Islet precursor cell (in vitro differentiated cells): Measurements from ENCODE around the gene NTF3.

Source experiments
- DNase-seq: peaks from one replicate; pipeline ENCODE4 v3.0.0-alpha.2; 2018

The NTF3 gene

DNA sequence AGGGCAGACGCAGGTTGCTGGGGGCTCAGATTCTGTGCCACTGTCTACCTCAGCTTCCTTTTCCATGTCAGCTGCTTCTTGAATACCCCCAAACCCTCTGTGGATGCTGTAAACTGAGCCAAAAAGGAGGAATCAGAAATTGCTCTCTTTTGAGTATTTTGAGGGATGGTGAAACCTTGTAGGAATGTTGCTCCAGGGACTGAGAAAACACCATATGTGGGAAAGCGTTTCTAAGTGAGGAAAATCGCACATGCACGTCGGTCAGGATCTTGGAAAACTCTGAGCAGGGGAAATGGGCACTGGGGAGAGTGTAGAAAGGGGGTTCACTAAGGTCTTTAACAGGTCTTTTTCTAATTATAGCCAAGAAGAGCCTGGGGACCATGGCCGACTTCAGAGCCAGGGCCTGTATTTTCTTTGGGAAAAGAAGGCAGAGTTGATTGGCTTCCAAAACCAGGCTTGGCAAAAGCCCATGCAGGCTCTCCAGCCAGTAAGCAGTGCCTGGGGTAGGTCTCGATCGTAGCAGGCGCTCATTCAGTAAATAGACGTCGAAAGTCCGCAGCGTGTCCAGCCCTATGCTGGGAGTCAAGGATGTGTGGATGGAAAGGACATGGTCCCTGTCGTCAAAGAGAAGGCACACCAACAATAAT, 58.0 kb downstream of the NTF3 start:
- DNase-seq = no peak

DNA sequence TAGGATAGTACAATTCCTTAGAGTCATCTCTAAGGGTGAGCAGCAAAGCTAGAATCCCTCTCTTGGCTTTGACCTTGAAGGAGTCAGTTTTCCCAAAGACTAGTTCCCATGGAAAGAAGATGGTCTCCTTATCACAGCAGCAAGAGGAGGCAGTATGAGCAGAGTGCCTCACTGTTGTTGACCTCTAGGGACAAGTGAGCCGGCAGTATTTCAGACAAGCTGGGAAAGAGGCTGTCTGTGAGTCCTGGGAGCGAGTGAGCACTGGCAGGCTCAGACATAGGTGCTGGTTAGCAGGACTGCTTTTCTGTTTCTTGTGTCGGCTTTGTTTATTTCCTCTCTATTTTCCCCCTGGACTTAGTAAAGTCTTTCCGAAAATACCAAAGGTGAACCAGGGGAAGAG, 60.7 kb downstream of the NTF3 start:
- no peak for DNase-seq

DNA sequence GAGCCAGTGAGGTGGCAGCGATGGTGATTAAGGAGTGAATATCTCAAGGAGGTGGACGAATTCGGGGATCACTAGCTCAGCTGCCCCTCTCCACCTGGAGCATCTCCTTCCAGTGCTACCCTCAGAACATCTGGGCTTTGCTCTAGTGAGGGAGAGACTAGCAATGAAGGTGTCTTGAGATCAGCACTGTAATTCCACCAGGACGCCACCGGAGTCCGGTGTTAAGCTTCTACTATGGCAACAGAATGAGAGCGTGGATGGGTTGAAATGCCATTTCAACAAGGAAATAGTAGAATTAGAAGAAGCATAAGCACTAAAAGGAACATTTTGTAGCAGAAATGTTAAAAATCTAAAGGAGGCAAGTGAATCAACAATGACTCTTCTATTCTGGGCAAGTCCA, 61.1 kb downstream of the NTF3 start:
- DNase-seq = no peak

DNA sequence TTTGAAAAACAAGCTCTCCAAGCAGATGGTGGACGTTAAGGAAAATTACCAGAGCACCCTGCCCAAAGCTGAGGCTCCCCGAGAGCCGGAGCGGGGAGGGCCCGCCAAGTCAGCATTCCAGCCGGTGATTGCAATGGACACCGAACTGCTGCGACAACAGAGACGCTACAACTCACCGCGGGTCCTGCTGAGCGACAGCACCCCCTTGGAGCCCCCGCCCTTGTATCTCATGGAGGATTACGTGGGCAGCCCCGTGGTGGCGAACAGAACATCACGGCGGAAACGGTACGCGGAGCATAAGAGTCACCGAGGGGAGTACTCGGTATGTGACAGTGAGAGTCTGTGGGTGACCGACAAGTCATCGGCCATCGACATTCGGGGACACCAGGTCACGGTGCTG, 62.4 kb downstream of the NTF3 start:
- no peak for DNase-seq

DNA sequence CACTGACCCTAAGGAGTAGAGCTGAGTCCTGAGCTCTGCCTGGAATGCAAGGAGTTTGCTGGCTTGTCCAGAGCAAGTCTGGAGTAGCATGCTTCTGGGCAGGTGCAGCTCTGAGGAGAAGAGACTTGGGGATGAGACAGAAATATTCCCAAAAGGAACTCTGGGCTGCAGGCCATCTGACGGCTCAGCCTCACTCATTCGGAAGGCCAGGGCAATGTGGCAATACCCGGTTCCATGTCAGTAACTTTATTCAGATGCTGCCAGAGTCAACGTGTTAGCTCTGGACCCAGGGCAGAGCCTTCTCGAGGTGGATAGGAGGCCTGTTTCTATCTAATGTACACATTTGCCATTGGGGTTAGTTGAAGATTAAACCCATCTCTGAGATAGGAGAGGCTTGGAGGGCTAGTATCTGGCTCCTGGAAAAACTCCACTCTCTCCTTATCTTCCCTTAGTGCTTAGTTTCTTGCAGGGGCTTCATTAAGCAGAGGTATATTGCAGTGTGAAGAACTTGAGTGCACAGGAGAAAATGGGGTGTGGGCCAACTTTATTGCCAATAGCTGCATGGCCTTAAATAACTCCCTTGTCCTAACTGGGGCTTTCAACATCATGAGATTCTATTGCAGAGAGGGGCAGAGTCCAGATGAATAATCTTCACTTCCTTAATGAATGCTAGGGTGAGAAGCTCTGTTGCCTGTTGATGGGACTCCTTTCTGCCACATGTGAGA, 65.6 kb downstream of the NTF3 start:
- no peak for DNase-seq

DNA sequence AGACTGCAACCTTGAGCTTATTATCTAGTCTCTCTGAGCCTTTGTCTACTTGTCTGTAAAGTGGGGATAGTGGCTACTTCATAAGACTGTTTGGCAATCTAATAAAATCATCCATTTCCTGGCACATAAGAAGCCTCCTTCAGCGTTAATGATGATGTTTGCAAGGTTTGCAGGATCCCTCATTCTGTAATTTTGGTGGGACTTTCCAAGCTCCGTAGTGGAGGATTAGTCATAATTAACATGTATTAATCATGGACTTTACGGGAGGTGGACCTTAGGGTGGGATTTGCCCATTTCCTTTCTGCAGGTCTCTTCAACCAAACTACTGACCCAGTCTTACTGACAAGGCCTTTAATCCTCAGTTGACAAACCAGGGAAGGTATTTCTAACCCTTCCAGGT, 66.2 kb downstream of the NTF3 start:
- no peak for DNase-seq

DNA sequence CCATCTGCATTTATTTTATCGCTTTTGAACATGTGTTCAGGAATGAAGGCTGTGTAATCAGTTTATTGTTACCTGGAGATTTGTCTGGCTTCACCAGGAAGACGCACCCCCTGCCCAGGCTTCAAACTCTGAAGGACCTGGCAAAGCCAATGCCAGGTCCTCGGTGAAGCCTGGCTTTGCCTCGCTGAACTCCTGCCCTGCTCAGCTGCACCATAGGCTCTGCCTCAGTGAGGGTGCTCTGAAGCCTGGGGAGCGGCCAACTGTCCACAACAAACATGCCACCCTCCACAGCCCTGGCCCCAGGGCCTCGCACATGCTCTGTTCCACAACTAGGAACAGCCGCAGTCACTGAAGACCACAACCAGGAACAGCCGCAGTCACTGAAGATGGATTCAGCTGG, 66.9 kb downstream of the NTF3 start:
- DNase-seq = no peak

DNA sequence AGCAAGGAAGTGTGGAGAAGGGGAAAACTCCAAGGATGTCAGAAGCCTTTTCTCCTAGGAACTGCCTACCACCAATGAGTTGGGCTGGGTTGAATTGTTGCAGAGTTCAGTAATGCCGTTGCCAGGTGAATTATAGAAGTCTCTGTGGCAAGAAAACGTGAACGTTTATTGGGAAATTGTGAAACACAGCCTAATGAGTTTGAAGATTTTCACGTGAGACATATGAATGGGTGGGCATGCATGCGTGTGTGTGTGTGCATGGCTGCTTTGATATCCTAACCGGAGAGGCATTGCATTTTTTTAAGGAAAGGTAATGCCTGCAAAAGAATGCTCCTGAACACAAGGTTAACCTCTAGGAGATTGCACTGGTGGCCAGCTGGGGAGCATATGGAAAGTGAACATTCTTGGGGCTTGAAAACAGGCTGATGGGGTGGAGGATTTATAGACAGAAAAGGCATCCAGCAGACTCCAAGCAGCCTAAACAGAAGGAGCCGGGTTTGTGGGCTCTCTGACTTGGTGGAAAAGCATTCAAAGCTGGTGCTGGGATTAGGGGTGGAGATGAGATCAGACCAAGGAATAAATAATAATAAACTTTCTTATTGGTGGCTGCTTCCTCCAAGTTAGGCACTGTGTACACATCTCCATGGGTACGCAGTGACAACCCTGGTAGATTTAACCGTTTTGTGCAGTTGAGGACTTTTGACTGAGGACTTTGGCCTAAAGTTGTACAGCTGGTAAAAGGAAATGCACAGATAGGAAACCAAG, 67.8 kb downstream of the NTF3 start:
- no peak for DNase-seq

DNA sequence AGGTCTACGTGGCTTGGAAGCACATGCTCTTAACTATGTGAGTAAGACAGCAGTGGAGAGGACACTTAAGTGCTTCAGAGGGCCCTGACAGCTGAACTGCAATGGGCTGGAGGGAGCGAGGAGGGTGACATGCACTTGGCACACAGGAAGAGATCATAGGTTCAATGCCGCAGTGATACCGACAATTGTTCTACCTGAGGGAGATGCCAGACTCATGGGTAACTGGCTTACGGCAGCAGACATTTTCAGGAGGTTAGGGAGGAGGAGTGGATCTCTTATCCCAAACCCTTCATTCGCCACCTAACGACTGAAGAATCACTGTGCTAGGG, 68.4 kb downstream of the NTF3 start:
- DNase-seq = no peak

DNA sequence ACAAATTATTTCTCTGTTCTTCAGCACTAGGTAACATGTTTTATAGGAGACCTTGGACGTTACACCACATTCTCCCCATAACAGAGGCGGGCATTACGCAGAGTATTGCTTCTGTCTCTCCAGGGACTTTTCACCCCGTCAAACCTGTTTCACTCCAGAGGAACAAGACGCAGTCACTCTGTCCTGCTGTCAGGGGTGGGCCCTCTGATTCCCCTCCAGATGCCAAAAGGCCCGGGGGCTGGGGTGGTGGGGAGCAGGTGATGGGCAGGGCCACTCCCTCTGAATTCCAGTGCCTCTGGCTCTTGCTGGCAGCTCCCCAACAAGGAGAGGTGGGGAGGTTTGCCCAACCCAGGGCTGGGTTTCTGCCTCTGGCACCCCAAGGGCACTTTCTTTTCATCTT, 71.9 kb downstream of the NTF3 start:
- DNase-seq = peak; percentile 79

DNA sequence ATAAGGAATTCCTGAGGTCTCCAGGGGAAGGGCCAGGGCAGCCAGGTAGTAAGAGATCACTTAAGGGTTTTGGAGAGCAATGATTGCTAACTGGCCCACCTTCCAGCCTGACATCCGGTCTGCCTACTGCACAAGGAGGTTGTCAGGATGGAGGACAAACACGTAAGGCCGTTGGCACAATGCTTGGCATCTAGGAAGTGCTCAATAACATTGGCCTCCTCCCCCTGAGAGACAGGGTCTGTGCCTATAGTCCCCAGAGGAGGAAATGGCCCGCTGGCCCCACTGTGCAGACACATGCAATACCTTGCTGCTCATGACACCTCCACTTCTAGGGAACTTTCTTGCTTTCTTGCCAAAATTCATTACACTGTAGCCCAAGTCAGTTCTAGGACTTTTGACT, 73.2 kb downstream of the NTF3 start:
- peak; percentile 45 for DNase-seq

DNA sequence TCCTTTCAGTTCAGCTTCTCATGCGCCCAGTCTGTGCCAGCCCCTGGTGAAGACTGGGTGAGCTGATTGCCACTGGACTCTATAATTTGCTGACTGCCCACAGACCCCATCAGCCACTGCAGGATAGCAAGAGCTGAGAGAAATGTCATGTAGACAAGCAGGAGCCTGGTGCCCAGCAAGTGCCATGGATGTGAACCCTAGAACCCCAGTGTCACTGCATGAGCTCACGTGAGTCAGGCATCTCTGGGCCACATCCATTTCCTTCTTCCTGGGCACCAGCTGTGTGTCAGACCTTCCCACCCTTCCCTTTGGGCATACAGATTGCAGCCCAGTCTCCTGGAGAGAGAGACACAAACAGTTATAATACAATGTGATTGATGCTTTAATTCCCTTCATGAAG, 73.8 kb downstream of the NTF3 start:
- peak; percentile 51 for DNase-seq

DNA sequence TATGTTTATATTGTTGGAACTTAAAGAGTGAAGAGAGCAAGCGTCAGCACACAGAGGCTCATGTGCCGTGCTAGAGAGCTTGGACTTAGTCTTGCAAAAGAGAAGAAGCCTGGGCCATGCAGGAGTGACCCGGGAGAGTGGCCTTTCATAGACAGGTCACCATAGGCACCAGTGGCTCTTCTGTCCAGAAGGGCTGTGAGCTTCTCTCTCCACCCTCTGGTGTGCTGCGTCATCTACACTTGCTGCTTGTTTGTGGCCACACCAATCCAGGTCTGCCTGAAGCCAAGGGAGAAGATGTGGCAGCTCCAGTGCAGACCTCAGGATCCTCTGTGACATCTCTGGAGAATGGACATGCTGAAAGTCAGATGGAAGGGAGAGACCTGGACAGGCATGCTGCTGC, 74.4 kb downstream of the NTF3 start:
- DNase-seq = peak; percentile 49

DNA sequence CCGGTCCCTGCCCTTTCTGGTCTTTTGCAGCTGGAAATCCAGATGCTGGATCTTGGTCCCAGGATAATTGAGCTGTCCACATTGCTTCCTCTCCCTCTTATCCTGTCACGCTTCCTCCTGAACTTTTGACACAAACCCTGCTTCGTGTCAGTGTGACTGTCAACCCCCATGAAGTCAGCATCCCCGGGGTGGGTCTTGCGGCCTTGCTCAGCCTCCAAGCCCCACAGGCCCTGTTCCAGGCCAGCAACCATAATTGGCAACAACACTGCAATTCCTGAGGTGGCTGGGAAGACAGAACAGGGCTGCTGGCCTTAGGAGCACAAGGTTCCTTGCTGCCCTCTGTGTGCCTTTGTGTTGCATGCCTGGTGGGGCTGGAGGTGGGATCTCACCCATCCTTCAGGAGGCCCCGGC, 74.9 kb downstream of the NTF3 start:
- DNase-seq = peak; percentile 71

DNA sequence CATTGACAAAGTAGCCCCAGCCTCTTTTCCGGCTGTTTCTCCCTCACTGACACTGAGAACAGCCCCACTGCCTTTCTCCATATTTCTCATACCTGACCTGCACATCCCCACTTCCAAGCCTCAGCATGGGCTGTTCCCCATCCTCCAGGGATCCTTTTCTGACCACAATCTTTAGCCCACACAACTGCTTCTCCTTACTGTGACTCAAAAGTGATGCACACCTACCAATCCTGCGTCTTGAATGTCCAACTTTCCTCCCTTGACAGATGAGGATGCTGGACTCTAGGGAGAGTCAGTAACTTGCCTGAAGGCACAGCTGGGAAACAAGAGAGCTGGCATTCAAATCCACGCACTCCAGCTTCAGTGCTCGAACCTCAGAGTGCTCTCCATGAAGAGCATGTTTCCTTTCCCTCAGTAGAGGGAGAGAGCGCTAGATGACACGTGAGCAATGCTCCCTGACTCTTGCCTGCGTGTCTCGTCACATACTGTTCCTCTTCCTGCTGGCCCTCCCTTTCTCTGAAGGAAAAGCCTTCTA, 75.6 kb downstream of the NTF3 start:
- DNase-seq = peak; percentile 53

DNA sequence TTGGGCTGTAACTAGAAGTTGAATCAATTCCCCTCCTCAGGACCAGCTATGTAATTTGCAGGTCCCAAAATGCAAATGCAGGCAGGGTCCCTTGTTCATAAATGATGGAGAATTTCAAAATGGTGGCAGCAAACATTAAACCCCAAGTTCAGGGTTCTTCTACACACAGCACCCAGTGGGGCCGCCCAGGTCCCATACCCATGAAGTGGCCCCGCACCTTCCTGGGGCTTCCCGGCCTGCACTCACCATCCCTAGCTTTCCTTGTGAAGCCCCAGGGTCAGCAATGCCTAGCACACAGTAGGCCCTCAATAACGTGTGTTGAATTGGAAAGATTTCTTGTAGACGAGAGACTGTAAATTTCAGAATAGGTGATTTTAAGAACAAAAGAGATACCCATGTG, 76.0 kb downstream of the NTF3 start:
- no peak for DNase-seq

DNA sequence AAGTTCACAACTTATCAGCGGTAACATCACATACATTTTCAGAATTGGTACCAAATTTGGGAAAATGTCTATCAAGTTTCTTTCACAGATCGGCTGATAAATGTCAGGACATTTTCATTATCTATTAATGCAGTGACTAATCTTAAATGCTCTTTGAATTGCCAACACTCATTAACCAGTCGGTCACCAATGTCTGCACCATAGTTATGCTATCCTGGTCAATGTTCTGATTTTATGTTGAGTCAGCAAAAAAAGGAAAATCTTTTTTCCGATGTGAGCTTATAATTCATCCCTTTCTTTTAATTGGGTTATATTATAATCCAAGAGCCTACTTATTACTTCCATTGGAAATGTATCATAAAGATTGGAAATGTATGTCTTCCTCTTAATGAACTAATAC, 77.2 kb downstream of the NTF3 start:
- no peak for DNase-seq

DNA sequence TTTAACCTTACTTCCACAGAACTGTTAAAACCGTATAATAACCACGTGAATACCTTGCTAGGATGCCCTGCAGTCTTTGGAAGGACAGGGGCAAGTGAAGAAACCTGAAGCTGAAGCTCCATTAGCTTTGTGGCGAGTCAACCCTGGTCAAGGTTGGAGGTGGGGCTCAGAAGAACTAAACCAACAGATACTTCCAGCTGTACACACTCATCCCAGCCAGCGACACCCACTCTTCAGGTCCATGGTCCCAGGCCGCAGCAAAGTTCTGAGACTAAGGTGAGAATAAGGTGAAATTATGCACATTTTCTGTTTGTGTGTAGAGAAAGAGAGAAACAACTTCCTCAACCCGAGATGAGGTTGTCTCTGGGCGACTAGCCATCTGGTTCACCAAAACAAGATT, 77.6 kb downstream of the NTF3 start:
- DNase-seq = no peak

DNA sequence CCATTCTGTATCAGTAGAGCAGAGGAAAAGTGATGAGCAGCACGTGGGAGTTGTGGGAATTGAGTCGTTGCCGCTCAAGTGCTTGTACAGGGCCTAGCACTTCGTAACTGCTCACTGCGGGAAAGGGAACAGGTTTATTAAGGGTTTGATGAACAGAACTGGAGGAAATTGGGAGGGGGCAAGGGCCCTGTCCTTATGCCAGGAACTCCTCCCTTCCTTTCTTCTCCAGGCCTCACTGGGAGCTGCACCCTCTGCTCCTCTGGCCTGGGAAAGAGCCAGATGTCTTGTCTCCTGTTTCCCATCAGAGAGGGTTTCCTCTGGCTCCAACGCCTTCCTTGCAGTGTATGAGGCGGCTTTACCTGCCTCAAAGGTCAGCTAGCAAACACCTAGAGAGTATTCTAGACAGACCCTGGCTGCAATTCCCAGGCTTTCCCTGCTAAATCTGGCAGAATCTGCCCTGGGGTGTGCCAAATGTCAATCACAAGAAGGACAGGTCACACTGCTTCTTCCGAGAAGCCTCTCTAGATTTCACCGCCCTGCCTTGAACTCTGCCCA, 78.4 kb downstream of the NTF3 start:
- DNase-seq = peak; percentile 52

DNA sequence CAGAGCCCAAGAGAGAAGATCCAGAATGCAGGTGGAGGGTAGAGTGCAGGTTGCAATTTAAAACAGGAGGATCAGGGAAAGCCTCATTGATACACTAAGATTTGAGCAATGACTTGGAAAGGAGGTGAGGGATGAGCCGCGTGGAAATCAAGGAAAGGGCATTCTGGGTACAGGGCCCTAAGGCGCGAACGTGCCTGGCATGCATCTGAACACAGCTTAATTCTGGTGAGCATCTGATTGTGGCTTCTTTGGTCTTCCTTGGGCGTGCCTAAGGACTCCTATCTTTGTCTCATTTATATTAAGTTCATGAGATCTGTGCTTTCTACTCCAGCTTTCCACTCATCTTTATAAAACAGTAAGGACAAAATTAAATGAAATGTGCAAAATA, 79.3 kb downstream of the NTF3 start:
- DNase-seq = peak; percentile 47

DNA sequence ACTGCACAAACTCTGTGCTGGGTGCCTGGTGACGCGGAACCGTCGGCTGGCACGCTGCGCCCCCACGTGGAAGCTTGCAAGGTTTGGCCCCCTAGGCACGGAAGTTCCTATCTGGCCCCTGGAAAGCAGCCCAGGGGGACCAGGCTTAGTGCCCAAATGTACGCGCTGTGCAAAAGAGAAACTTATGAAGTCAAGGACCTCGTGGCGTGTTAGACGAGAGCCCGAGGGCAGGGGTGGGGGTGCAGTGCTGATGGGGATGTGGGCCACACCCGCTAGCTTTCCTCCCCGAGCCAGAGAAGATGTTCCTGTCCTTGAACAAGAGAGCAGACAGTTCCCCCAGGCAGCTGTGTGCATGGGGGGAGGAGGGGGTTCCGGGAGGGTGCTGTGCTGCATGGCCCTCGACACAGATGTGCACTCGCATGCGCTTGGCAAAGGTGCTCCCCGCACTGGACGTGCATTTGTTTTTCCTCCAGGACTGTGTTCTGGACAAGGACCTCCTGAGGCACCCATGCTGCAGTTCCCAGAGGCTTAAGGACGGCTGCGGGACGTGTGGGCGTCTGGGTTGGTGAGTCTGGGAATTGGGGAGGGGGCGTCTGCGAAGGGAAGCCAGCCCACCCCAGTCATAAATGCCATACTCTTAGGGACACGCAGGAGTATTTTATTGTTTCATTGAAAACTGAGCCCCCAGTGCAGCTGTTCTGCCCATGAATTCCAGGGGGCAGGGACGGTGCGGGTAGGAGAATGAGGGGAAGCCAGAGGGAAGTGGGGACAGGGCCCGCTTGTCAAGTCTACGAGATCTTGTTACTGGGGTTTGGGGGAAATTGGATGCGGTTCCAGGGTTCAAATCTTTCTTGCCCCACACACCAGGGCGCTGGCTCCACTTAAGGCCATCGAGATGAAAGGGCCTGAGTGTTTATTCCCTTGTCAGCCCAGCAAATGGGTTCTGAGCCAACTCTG, 80.0 kb downstream of the NTF3 start:
- peak; percentile 66 for DNase-seq

DNA sequence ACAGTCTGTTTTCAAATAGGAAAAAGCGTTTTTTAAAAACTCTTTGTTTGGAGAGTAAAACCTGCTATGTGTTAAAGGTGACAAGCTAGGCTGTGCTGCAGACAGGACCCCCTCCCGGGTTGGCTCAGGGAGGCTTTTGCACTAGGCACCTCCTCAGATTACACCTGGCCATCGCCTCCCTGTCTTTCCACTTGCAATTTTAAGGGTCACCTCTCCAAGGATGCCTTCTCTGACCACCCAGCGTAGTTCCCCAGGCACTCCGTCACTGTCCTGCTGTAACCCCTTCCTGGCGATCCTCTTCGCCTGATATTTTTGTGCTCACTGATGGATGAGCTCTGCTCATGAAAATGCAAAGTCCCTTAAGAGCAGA, 80.7 kb downstream of the NTF3 start:
- peak; percentile 51 for DNase-seq

DNA sequence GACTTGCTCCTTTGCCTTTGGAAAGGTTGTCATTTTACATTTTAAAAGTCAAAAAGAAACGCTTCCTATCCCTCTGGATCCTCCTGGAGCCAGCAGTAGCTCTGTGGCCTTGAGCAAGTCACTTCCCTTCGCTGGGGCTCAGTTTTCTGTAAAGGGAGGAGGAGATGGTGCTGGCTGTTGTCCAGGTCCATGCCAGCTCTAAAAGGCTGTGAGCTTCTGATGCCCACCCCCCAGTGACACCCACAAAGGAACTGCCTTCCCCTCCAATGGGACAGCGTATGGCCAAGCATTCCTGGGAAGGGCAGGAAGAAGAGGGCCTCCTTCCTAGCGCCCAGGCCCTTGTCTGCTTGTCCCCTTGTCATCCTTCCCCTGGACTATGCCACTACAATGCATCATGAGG, 81.5 kb downstream of the NTF3 start:
- no peak for DNase-seq
